Measurements from ENCODE around the gene PSMG3.

Gene PSMG3

GRCh38 chr7:1557006-1557405 is 12.8 kb downstream of the PSMG3 start:
- no peak for DNase-seq

GRCh38 chr7:1555813-1556543 is 13.9 kb downstream of the PSMG3 start, which contains the start of gene TMEM184A:
TSS of gene TMEM184A (minus strand) at chr7:1556205. CDS start at chr7:1555484, 721 bp downstream.
- DNase-seq = no peak

GRCh38 chr7:1555046-1555812 is 14.6 kb downstream of the PSMG3 start:
- DNase-seq = no peak

- no peak for DNase-seq
These were observed 15.3 kb downstream of the PSMG3 start for GRCh38 chr7:1554333-1555045.

GRCh38 chr7:1553512-1554210 is 16.2 kb downstream of the PSMG3 start:
- no peak for DNase-seq

- no peak for DNase-seq
These were observed 17.6 kb downstream of the PSMG3 start for GRCh38 chr7:1552200-1552599.

GRCh38 chr7:1550846-1551155 is 19.0 kb downstream of the PSMG3 start:
- DNase-seq = no peak

- DNase-seq = no peak
These were observed 19.6 kb downstream of the PSMG3 start for GRCh38 chr7:1550005-1550845.

GRCh38 chr7:1549357-1550004 is 20.4 kb downstream of the PSMG3 start:
- DNase-seq = no peak

GRCh38 chr7:1548944-1549343 is 20.9 kb downstream of the PSMG3 start:
- no peak for DNase-seq

- no peak for DNase-seq
These were observed 21.4 kb downstream of the PSMG3 start for GRCh38 chr7:1548438-1548831.

GRCh38 chr7:1547777-1548437 is 21.9 kb downstream of the PSMG3 start:
- no peak for DNase-seq

GRCh38 chr7:1546909-1547776 is 22.7 kb downstream of the PSMG3 start:
- DNase-seq = no peak

GRCh38 chr7:1546274-1546908 is 23.4 kb downstream of the PSMG3 start:
- no peak for DNase-seq

GRCh38 chr7:1545417-1546246 is 24.2 kb downstream of the PSMG3 start:
- DNase-seq = no peak

- no peak for DNase-seq
These were observed 24.9 kb downstream of the PSMG3 start for GRCh38 chr7:1544896-1545416.

- no peak for DNase-seq
These were observed 25.5 kb downstream of the PSMG3 start for GRCh38 chr7:1544178-1544895.

- DNase-seq = no peak
These were observed 26.0 kb downstream of the PSMG3 start for GRCh38 chr7:1543826-1544177.

Measured in NCI-H446 (cell line).